ENCODE measurements around the gene AGO3. TPM values are rescaled to one million over a fixed set of nuclear protein-coding genes. Genes with fewer than 3 reads are reported as not detected.

The AGO3 gene
- total RNA-seq, 2 donors from 2014 or later = 32.1 to 36.8 TPM

DNA sequence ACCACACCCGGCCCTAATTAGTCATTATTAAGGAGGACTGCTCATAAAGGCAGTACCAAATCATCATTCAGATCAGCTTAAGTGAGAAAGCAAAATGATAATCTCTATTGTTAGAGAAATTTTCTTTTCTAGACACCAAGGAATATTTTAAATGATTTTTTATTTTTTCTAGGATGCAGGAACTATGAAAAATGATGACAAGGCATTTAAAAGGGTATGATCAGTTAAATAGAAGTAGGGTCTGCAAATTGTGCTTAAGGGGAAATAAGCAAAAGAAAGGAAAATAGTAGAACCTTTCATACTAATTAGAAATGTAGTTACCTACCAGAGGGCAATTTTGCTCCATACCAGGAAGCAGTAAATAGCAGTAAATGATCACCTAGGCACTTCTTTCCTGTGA, 131.4 kb downstream of the AGO3 start:
- H3K27ac Mint-ChIP-seq = no peak overlapping the region
- no peaks in the 10 kb centered on the region for H3K4me1 Mint-ChIP-seq
- no peak for ATAC-seq (replicated peaks)
- H3K36me3 Mint-ChIP-seq (ENCODE audit: low read depth) = peaks cover 5% of the 10 kb centered on the region
- no peaks in the 10 kb centered on the region for H3K27me3 Mint-ChIP-seq
- H3K9me3 Mint-ChIP-seq = no peaks in the 10 kb centered on the region
- no peak overlapping the region for H3K4me3 Mint-ChIP-seq

DNA sequence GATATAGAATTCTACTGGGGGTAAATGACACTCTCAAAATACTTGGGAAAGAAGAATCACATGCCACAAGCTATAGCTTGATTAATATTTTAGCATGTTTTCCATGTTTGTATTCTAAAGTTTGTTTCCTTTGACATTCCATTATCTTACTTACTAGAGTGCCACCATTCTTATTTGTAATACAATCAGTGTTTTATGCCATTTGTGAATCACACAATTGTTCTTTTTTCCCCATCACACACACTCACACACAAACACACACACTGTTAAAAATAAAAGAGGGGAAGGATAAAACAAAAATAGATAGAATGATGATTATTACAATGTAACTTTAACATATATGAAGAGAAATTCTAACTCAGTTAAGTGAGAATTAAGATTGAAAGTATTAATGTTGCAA, 137.0 kb downstream of the AGO3 start:
- ATAC-seq (replicated peaks) = no peak
- H3K27ac Mint-ChIP-seq = no peak overlapping the region
- no peaks in the 10 kb centered on the region for H3K27me3 Mint-ChIP-seq
- no peaks in the 10 kb centered on the region for H3K9me3 Mint-ChIP-seq
- no peaks in the 10 kb centered on the region for H3K36me3 Mint-ChIP-seq (ENCODE audit: low read depth)
- H3K4me3 Mint-ChIP-seq = no peak overlapping the region
- H3K4me1 Mint-ChIP-seq = no peaks in the 10 kb centered on the region

DNA sequence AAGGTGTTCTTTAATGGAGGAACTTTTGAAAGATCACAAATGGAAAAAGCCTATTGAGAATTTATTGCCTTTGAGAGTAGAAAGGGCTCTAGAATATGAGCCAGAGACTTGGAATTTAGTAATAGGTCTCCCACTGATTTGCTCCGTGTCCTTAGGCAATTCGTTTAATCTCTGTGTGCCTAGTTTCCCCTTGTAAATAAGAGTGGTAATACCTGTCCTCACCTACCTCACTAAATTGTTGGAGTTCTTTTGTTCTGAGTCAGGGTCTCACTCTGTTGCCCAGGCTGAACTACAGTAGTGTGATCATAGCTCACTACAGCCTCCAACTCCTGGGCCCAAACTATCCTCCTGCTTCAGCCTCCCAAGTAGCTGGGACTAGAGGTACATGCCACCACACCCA, 138.0 kb downstream of the AGO3 start:
- H3K27me3 Mint-ChIP-seq = no peaks in the 10 kb centered on the region
- no peaks in the 10 kb centered on the region for H3K9me3 Mint-ChIP-seq
- no peak overlapping the region for H3K27ac Mint-ChIP-seq
- H3K4me1 Mint-ChIP-seq = no peaks in the 10 kb centered on the region
- no peaks in the 10 kb centered on the region for H3K36me3 Mint-ChIP-seq (ENCODE audit: low read depth)
- no peak overlapping the region for H3K4me3 Mint-ChIP-seq
- ATAC-seq (replicated peaks) = no peak

- Mint-ChIP-seq H3K36me3 (ENCODE audit: low read depth) (no peaks in the 10 kb centered on the region), H3K9me3 (no peaks in the 10 kb centered on the region), H3K27ac (peak overlapping the region; percentile 52), H3K4me1 (no peaks in the 10 kb centered on the region), H3K27me3 (no peaks in the 10 kb centered on the region), H3K4me3 (no peak overlapping the region)
- ATAC-seq (replicated peaks) = no peak
These were observed 139.4 kb downstream of the AGO3 start for GRCh38 chr1:36070349-36070748.

- H3K36me3 Mint-ChIP-seq (ENCODE audit: low read depth) = no peaks in the 10 kb centered on the region
- no peaks in the 10 kb centered on the region for H3K4me1 Mint-ChIP-seq
- no peak for ATAC-seq (replicated peaks)
- H3K4me3 Mint-ChIP-seq = no peak overlapping the region
- H3K9me3 Mint-ChIP-seq = no peaks in the 10 kb centered on the region
- H3K27ac Mint-ChIP-seq = no peak overlapping the region
- peaks cover 7% of the 10 kb centered on the region for H3K27me3 Mint-ChIP-seq
These were observed 146.2 kb downstream of the AGO3 start for GRCh38 chr1:36076979-36077573.

DNA sequence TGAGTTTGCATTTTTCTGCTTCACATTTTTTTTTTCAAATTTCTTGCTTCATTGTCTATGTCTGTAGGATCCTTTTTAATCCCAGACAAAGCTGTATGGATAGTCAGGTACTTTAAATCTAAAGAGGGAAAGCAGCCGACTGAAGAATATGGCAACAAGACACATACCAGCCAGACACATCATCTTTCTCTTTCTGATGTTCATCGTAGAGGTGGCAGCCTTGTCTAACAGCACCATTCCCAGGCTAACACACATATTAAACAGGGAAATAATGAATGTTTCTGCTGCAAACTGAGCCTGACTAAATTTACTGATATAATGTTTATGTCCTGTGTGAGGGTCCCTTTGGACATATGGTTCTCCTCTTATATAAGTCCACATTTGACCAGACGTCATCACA, 149.3 kb downstream of the AGO3 start:
- no peaks in the 10 kb centered on the region for H3K4me1 Mint-ChIP-seq

DNA sequence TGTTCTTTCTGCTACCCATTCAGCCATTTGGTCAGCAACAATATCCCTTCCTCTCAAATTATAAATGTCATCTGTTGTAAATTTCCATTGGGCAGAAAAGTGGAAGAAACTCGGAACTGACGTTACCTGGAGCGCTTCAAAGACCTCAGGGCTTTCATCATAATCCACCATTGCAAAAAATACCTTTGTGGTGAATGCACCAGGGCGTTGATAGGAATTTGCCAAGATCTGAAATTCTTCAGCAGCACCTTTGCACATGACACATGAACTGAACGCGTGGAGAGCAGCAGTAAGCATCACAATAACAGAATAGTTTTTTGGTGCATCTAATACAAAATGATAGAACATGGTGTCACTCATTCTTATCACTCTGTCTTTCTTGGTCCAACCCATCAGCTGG, 149.9 kb downstream of the AGO3 start:
- H3K36me3 Mint-ChIP-seq (ENCODE audit: low read depth) = no peaks in the 10 kb centered on the region
- H3K4me3 Mint-ChIP-seq = no peak overlapping the region
- H3K27ac Mint-ChIP-seq = no peak overlapping the region
- no peaks in the 10 kb centered on the region for H3K9me3 Mint-ChIP-seq
- ATAC-seq (replicated peaks) = no peak
- peaks cover 17% of the 10 kb centered on the region for H3K27me3 Mint-ChIP-seq
- H3K4me1 Mint-ChIP-seq = no peaks in the 10 kb centered on the region

More for the DNA sequence above, 149.3 kb downstream of the AGO3 start:
- Mint-ChIP-seq H3K36me3 (ENCODE audit: low read depth) (no peaks in the 10 kb centered on the region), H3K27me3 (peaks cover 17% of the 10 kb centered on the region), H3K4me3 (no peak overlapping the region), H3K9me3 (no peaks in the 10 kb centered on the region), H3K27ac (no peak overlapping the region)
- no peak for ATAC-seq (replicated peaks)

GRCh38 chr1:36081926-36082485, 151.1 kb downstream of the AGO3 start:
- no peak for ATAC-seq (replicated peaks)
- Mint-ChIP-seq H3K4me1 (no peaks in the 10 kb centered on the region), H3K27me3 (peaks cover 23% of the 10 kb centered on the region)

DNA sequence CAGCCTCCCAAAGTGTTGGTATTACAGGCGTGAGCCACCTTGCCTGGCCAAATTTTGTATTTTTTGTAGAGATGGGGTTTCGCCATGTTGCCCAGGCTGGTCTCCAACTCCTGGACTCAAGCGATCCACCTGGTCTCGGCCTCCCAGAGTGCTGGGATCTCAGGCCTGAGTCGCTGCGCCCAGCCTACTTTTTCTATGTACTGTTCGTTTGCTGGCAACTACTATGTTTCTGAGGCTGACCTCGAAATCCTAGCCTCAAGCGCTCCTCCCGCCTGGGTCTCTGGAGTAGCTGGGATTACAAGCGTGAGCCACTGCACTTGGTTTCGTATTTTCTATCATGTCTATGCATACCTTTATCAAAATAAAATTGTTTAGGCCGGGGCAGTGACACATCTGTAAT, 152.3 kb downstream of the AGO3 start:
- H3K36me3 Mint-ChIP-seq (ENCODE audit: low read depth) = no peaks in the 10 kb centered on the region
- H3K4me3 Mint-ChIP-seq = no peak overlapping the region
- H3K27me3 Mint-ChIP-seq = peaks cover 25% of the 10 kb centered on the region
- no peak overlapping the region for H3K27ac Mint-ChIP-seq
- ATAC-seq (replicated peaks) = no peak
- H3K4me1 Mint-ChIP-seq = no peaks in the 10 kb centered on the region
- no peaks in the 10 kb centered on the region for H3K9me3 Mint-ChIP-seq

More at GRCh38 chr1:36081926-36082485, 151.1 kb downstream of the AGO3 start:
- H3K27ac Mint-ChIP-seq = no peak overlapping the region
- no peaks in the 10 kb centered on the region for H3K9me3 Mint-ChIP-seq
- no peak overlapping the region for H3K4me3 Mint-ChIP-seq
- H3K36me3 Mint-ChIP-seq (ENCODE audit: low read depth) = no peaks in the 10 kb centered on the region

GRCh38 chr1:36083635-36084496, 153.0 kb downstream of the AGO3 start, which contains the start of gene TEKT2:
Gene TEKT2, plus strand, starts transcription at chr1:36084094. Its CDS starts 828 bp downstream, at chr1:36084922.
- peaks cover 25% of the 10 kb centered on the region for H3K27me3 Mint-ChIP-seq
- H3K4me1 Mint-ChIP-seq = no peaks in the 10 kb centered on the region
- H3K4me3 Mint-ChIP-seq = no peak within 1 kb of the TSS
- H3K36me3 Mint-ChIP-seq (ENCODE audit: low read depth) = peaks cover under 1% of the 10 kb centered on the region
- no peak for ATAC-seq (replicated peaks)
- H3K9me3 Mint-ChIP-seq = no peaks in the 10 kb centered on the region
- no peak within 1 kb of the TSS for H3K27ac Mint-ChIP-seq

DNA sequence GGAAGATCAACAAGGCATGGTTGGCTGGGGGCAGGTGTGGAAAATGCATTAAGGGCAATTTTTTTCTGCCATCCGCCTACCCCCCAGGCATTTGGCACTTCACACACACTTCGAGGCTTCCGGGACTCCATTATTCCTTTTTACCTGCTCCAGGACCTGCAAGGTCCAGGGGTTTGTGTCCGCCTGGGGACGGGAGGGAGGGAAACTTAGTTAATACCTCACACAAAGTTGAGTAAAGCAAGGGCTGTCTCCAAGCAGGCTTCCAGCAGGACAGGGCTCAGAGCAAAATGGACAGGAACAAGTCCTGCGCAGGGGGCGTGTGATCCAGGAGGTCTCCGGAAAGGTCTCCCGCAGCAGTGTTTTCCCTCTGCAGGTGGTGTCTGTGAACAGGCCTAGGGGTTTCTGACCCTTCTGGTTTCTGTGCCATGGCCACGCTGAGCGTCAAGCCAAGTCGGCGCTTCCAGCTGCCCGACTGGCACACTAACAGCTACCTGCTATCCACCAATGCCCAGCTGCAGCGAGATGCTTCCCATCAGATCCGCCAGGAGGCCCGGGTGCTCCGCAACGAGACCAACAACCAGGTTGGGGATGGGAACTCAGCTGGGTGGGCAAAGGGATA, 153.7 kb downstream of the AGO3 start:
- Mint-ChIP-seq H3K9me3 (no peaks in the 10 kb centered on the region), H3K27ac (no peak overlapping the region), H3K4me1 (peaks cover 3% of the 10 kb centered on the region), H3K4me3 (no peak overlapping the region), H3K36me3 (ENCODE audit: low read depth) (peaks cover 8% of the 10 kb centered on the region), H3K27me3 (peaks cover 25% of the 10 kb centered on the region)
- ATAC-seq (replicated peaks) = no peak

GRCh38 chr1:36085126-36085525, 154.2 kb downstream of the AGO3 start:
- Mint-ChIP-seq H3K4me1 (peaks cover 8% of the 10 kb centered on the region), H3K27ac (no peak overlapping the region), H3K9me3 (no peaks in the 10 kb centered on the region), H3K4me3 (no peak overlapping the region), H3K36me3 (ENCODE audit: low read depth) (peaks cover 13% of the 10 kb centered on the region), H3K27me3 (peaks cover 25% of the 10 kb centered on the region)
- ATAC-seq (replicated peaks) = no peak

GRCh38 chr1:36085686-36086526, 155.0 kb downstream of the AGO3 start:
- peaks cover 9% of the 10 kb centered on the region for H3K4me1 Mint-ChIP-seq
- ATAC-seq (replicated peaks) = no peak

More at GRCh38 chr1:36085686-36086526, 155.0 kb downstream of the AGO3 start:
- Mint-ChIP-seq H3K27me3 (peaks cover 21% of the 10 kb centered on the region), H3K27ac (no peak overlapping the region), H3K4me3 (no peak overlapping the region), H3K9me3 (no peaks in the 10 kb centered on the region), H3K36me3 (ENCODE audit: low read depth) (peaks cover 20% of the 10 kb centered on the region)
